COLO829 (cell line): ENCODE measurements around the gene SDR42E2.
"Not testable (repeated sequence)": the region's sequence is repeated elsewhere in the genome, so short reads cannot be mapped to it uniquely, and the experiment has no call there.

Experiments used
- DNase-seq: peaks from one replicate; pipeline ENCODE4 v3.0.0; 2012; ENCODE audit warnings: low spot score

Gene SDR42E2

GRCh38 chr16:22191532-22192260 lies 29.4 kb downstream of the SDR42E2 start:
- DNase-seq, result no peak

GRCh38 chr16:22192261-22193062 lies 30.2 kb downstream of the SDR42E2 start:
- DNase-seq, result no peak

GRCh38 chr16:22193063-22193411 lies 30.7 kb downstream of the SDR42E2 start:
- no peak for DNase-seq

GRCh38 chr16:22194707-22195444 lies 32.6 kb downstream of the SDR42E2 start:
- DNase-seq, result no peak

GRCh38 chr16:22195445-22195694 lies 33.1 kb downstream of the SDR42E2 start:
- DNase-seq, result no peak

GRCh38 chr16:22195695-22196558 lies 33.6 kb downstream of the SDR42E2 start:
- peak; percentile 69 for DNase-seq

- DNase-seq, result not testable (repeated sequence)
Measured at GRCh38 chr16:22196559-22197168, 34.4 kb downstream of the SDR42E2 start.

GRCh38 chr16:22198547-22199293 lies 36.4 kb downstream of the SDR42E2 start:
- DNase-seq, result no peak

- DNase-seq, result no peak
Measured at GRCh38 chr16:22202261-22202637, 39.9 kb downstream of the SDR42E2 start.

- DNase-seq, result no peak
Measured at GRCh38 chr16:22203091-22203490, 40.8 kb downstream of the SDR42E2 start.

GRCh38 chr16:22204091-22204655 lies 41.9 kb downstream of the SDR42E2 start:
- no peak for DNase-seq

GRCh38 chr16:22205577-22206012 lies 43.3 kb downstream of the SDR42E2 start:
- DNase-seq, result no peak

GRCh38 chr16:22206013-22206841 lies 43.9 kb downstream of the SDR42E2 start, which contains the start of gene EEF2K:
Gene EEF2K, plus strand, starts transcription at chr16:22206278. Its CDS starts 19,452 bp downstream, at chr16:22225730.
- peak; percentile 94 for DNase-seq

- peak; percentile 45 for DNase-seq
Measured at GRCh38 chr16:22206842-22207714, 44.8 kb downstream of the SDR42E2 start.

GRCh38 chr16:22207715-22208360 lies 45.5 kb downstream of the SDR42E2 start:
- DNase-seq, result no peak

GRCh38 chr16:22210285-22210684 lies 48.0 kb downstream of the SDR42E2 start:
- DNase-seq, result no peak

- DNase-seq, result no peak
Measured at GRCh38 chr16:22210854-22211253, 48.5 kb downstream of the SDR42E2 start.

- DNase-seq, result no peak
Measured at GRCh38 chr16:22213236-22213635, 50.9 kb downstream of the SDR42E2 start.
